Muscle layer of colon (tissue), 2 donors: ENCODE measurements around the gene MNT.
A peak's percentile ranks its signal among the peaks of the same experiment; 100 is the strongest.

Experiments
- H3K27ac ChIP-seq: one replicate; pipeline ENCODE4 v1.7.0; 2013; ENCODE audit warnings: low read depth, mild to moderate bottlenecking, low read length, moderate library complexity
- H3K27me3 ChIP-seq, 2 donors: one replicate each; pipeline ENCODE4 v1.7.0; 2013; ENCODE audit warnings: low read length in 2 of 2, mild to moderate bottlenecking in 2 of 2; ENCODE audit not compliant: insufficient read depth in 2 of 2, control insufficient read depth in 1 of 2
- H3K36me3 ChIP-seq: one replicate; pipeline ENCODE4 v1.7.0; 2013; ENCODE audit warnings: mild to moderate bottlenecking, low read length; ENCODE audit not compliant: insufficient read depth
- H3K4me1 ChIP-seq: one replicate; pipeline ENCODE4 v1.7.0; 2013; ENCODE audit warnings: mild to moderate bottlenecking, low read length; ENCODE audit not compliant: insufficient read depth
- H3K4me3 ChIP-seq, 2 donors: one replicate each; pipeline ENCODE4 v1.7.0; 2013; ENCODE audit warnings: low read length in 2 of 2, low read depth in 1 of 2, mild to moderate bottlenecking in 1 of 2, moderate library complexity in 1 of 2
- H3K9ac ChIP-seq: one replicate; pipeline ENCODE4 v1.7.0; 2013; ENCODE audit warnings: low read length
- H3K9me3 ChIP-seq: one replicate; pipeline ENCODE4 v1.7.0; 2013; ENCODE audit warnings: mild to moderate bottlenecking, low read length
- donor health status: abdominal sarcoma.
- donor health status: Adenocarcinoma of cecum.

MNT gene

DNA sequence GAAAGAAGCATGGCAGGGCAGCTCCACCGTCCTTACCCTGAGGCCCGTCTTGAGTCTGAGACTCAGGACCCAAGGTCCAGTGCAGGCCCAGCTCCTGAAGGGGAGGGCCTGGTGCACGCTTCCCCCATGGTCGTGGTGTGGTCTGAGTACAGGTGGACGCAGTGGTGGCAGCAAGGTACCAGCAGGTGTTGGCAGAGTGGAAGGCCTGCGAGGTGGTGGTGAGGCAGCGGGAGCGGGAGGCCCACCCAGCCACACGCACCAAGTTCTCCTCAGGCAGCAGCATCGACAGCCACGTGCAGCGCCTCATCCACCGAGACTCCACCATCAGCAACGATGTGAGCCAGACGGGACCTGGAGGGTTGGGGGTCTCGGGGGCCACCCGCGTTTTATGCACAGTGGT is 27.7 kb downstream of the MNT start:
- Histone ChIP-seq H3K4me1 (peaks cover 16% of the 10 kb centered on the region), H3K9ac (no peak overlapping the region), H3K27me3 (no peaks in the 10 kb centered on the region), H3K27ac (no peak overlapping the region), H3K36me3 (peaks cover 51% of the 10 kb centered on the region), H3K9me3 (no peaks in the 10 kb centered on the region), H3K4me3 (no peak overlapping the region)

DNA sequence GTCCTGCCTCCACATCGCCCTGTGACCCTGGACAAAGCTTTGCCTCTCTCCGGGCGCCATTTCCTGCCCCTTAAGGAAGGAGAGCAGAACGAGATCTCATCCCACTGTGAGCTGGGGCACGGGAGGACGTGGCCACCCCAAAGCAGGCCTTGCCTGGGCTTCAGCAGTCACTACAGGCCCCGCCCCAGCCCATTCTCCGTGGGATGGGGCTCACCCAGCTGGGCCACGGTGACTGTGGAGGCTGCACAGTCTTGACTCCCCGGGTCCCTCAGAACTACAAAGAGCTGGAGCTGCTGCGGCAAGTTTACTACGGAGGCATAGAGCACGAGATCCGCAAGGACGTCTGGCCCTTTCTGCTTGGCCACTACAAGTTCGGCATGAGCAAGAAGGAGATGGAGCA is 28.2 kb downstream of the MNT start:
- H3K4me1 ChIP-seq = peaks cover 21% of the 10 kb centered on the region
- no peaks in the 10 kb centered on the region for H3K9me3 ChIP-seq
- H3K27me3 ChIP-seq = no peaks in the 10 kb centered on the region
- H3K27ac ChIP-seq = no peak overlapping the region
- no peak overlapping the region for H3K9ac ChIP-seq
- peaks cover 47% of the 10 kb centered on the region for H3K36me3 ChIP-seq
- no peak overlapping the region for H3K4me3 ChIP-seq

DNA sequence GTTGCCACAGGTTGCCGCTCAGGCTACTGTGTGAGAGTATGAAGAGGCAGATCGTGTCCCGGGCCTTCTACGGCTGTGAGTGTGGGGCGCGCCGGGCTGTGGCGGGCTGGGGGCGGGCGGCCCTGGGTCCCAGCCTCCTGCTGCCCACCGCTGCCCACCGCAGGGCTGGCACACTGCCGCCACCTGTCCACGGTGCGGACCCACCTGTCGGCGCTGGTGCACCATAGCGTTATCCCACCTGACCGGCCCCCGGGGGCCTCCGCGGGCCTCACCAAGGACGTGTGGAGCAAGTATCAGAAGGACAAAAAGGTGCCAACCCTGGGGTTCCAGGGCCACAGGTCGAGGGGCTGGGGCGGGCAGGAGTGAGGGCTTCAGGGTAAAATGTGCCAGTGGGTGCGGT is 28.7 kb downstream of the MNT start:
- Histone ChIP-seq H3K27ac (no peak overlapping the region), H3K36me3 (peaks cover 43% of the 10 kb centered on the region), H3K4me3 (no peak overlapping the region), H3K9me3 (no peaks in the 10 kb centered on the region), H3K4me1 (peaks cover 23% of the 10 kb centered on the region), H3K9ac (no peak overlapping the region), H3K27me3 (no peaks in the 10 kb centered on the region)

DNA sequence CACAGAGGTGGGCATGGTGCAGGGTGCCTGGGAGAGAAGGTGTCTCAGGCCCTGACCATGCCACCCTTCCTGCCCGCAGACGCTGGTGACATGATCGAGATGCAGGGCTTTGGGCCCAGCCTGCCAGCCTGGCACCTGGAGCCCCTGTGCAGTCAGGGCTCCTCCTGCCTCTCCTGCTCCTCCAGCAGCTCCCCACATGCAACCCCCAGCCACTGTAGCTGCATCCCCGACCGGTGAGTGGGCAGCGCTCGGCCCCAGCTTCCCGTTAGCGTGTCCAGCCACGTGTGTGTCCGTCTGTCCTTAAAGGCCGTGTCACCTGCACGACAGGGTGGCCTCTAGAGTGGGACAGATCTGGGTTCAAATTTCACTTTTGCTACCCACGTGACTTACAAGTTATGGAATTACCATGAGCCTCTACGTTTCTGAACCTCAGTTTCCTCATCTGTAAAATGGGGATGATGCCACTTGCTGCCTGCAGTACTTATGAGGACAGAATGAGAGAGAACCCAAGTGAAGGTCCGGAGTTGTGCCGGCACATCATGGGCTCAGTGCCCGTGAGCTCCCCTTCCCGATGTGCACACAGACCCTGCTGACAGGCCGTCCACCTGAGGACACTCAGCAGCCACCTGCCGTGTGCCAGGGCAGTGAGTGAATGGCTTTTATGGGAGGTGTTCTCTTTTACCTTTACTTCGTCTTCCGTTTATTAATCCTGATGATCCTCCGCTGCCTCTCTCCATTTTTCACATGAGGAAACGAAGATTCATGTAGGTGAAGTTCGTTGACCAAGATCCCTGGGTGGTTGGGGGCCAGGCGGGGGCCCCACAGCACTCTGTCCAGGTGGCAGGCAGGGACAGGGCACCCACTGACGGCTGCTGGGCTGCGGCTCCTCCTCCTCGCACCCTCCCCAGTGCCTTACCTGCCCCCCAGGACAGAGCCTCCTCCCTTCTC is 29.4 kb downstream of the MNT start:
- peaks cover 35% of the 10 kb centered on the region for H3K36me3 ChIP-seq
- no peaks in the 10 kb centered on the region for H3K9me3 ChIP-seq
- no peaks in the 10 kb centered on the region for H3K27me3 ChIP-seq
- H3K4me1 ChIP-seq = peaks cover 27% of the 10 kb centered on the region
- no peak overlapping the region for H3K9ac ChIP-seq
- H3K4me3 ChIP-seq = no peak overlapping the region
- H3K27ac ChIP-seq = no peak overlapping the region

DNA sequence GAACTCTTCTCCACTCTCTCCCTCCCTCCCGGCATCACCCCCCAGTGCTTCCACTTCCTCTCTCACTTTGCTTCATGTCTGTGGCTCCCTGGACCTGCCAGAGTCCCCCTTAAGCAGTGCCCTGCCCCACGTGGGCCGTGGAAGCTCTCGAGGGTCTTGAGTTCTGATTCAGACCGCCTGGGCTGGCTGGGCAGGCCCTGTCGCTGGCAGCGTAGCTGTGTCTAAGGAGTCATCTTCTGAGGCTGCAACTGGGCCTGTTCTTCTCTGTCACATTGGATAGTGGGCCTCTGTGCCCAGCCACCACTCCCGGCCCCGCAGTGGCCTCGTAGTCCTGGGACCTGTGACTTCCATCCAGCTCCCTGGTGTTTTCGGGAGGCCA is 30.7 kb downstream of the MNT start:
- peaks cover 28% of the 10 kb centered on the region for H3K36me3 ChIP-seq
- no peak overlapping the region for H3K9ac ChIP-seq
- H3K4me3 ChIP-seq = no peak overlapping the region
- H3K27me3 ChIP-seq = no peaks in the 10 kb centered on the region
- H3K9me3 ChIP-seq = no peaks in the 10 kb centered on the region
- peaks cover 27% of the 10 kb centered on the region for H3K4me1 ChIP-seq
- no peak overlapping the region for H3K27ac ChIP-seq

DNA sequence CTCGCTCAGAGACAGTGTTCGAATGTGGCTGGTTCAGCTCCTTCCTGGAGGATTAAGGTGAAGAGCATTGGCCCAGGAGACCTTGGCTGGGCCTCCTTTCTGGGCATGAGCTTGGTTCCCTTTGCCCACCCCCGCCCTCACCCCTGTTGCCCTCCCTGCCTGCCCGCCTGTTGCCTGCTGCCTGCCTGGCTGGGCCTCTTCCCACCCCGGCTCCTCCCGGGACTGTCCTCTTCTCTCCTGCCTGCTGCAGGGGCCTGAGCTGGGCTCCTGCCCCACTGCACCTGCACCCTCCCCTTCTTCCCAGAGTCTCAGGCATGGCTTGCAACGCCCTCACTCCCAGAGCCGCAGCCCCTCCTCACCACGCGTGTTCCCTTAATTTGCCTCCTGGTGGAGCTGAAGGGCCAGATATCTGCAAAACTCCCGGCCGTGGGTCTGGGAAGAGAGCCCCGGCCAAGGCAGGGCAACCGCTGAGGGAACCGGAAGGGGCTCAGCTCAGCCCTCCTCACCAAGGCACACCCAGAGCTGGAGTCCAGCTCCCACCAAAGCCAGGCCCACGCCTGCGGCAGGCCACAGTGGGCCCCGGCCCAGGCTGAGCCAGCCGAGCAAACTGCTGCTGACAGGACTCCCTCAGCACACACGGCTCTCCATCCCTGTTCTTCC is 31.2 kb downstream of the MNT start:
- H3K9me3 ChIP-seq = no peaks in the 10 kb centered on the region
- H3K4me3 ChIP-seq = no peak overlapping the region
- no peak overlapping the region for H3K9ac ChIP-seq
- no peaks in the 10 kb centered on the region for H3K27me3 ChIP-seq
- H3K4me1 ChIP-seq = peaks cover 27% of the 10 kb centered on the region
- H3K36me3 ChIP-seq = peaks cover 28% of the 10 kb centered on the region
- H3K27ac ChIP-seq = no peak overlapping the region

DNA sequence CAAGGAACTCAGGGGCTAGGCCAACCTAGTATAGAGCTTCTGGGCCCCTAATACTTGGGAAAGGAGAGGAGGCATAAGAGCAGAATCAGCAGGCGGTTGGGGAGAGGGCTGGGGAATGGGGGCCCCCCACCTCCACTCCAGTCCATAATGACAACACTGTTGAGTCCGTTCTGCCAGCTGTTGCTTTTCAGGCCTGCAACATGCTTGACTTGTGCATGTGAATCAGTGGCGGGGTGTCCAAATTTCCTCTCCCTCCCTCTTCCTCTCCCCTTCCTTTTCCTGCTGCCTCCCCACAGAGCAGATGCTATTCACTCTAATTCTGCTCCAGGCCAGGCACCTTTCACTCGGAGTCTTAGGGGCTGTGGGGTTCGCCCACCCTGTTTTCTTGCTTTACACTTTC is 31.8 kb downstream of the MNT start:
- no peak overlapping the region for H3K27ac ChIP-seq
- H3K36me3 ChIP-seq = peaks cover 26% of the 10 kb centered on the region
- H3K4me1 ChIP-seq = peaks cover 33% of the 10 kb centered on the region
- H3K9ac ChIP-seq = no peak overlapping the region
- H3K9me3 ChIP-seq = no peaks in the 10 kb centered on the region
- H3K27me3 ChIP-seq = no peaks in the 10 kb centered on the region
- no peak overlapping the region for H3K4me3 ChIP-seq

DNA sequence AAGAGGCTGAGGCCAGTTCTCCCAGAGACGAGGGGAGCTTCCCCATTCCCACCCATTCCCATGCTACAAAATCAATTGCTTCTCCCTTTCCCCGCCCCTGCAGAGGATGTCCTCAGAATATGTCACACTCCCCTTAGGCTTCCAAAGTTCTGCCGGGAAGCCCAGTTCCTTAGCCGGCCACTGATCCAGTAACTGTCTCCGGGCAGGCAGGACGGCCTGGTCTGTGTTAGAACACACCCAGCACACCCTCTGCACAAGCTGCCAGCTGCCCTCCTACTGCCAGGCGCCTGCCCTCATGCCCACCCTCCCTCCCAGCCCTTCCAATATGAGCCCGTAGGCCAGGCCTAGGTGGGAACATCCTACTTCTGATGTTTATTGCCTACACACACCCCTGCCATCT is 32.5 kb downstream of the MNT start:
- Histone ChIP-seq H3K36me3 (peaks cover 23% of the 10 kb centered on the region), H3K9me3 (no peaks in the 10 kb centered on the region), H3K4me1 (peaks cover 40% of the 10 kb centered on the region), H3K27me3 (no peaks in the 10 kb centered on the region), H3K9ac (no peak overlapping the region), H3K27ac (peak overlapping the region; percentile 48), H3K4me3 (no peak overlapping the region)

DNA sequence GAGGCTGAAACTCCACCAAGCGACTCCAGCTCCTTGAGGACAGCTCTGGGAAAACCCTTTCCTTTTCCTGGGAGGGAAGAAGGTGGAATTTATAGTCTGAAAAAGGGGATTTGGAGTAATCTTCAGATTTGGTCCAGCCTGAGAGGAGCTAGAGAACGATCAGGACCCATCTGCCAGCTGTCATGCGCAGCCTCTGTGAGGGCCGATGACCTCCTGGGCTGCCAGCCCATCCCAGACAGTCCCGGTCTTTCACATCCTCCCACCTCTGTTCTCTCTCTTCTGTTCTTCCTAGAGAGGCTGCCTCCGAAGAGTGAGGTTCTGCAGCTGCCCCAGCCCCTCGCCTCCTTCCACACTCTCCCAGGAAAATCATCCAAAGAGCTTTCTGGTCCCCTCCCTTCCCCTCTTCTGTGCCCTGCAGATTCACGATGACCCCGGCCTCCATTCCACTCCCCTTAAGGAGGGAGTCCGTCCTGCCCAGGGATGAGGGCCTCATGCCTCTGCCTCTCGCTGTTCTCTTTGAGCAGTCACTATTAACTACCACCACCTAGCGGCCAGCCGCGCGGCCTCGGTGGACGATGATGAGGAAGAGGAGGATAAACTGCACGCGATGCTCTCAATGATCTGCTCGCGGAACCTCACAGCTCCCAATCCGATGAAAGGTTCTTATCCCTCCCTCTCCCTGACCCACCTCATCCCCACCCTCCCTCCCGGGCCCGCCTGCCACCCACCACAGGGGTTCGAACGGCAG is 33.9 kb downstream of the MNT start:
- Histone ChIP-seq H3K36me3 (peaks cover 22% of the 10 kb centered on the region), H3K27ac (no peak overlapping the region), H3K4me1 (peaks cover 42% of the 10 kb centered on the region), H3K4me3 (no peak overlapping the region), H3K9ac (no peak overlapping the region), H3K27me3 (no peaks in the 10 kb centered on the region), H3K9me3 (no peaks in the 10 kb centered on the region)

DNA sequence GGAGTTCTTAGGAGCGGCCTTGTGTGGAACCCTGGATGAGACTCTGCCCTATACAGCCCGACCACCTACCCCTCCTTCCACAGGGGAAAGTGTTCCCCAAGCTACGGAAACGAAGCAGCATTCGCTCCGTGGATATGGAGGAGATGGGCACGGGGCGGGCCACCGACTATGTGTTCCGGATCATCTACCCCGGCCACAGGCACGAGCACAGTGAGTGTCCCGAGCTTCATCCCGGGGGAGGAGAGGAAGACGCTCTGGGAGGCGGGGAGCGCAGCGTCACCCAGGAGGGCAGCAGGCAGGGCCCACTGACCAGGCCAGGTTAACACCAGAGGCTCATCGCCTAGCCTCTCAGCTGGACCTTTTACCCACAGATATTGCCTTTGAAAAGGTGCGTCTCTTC is 35.7 kb downstream of the MNT start:
- Histone ChIP-seq H3K36me3 (peaks cover 24% of the 10 kb centered on the region), H3K4me3 (no peak overlapping the region), H3K4me1 (peaks cover 40% of the 10 kb centered on the region), H3K9ac (no peak overlapping the region), H3K9me3 (no peaks in the 10 kb centered on the region), H3K27me3 (no peaks in the 10 kb centered on the region), H3K27ac (no peak overlapping the region)

DNA sequence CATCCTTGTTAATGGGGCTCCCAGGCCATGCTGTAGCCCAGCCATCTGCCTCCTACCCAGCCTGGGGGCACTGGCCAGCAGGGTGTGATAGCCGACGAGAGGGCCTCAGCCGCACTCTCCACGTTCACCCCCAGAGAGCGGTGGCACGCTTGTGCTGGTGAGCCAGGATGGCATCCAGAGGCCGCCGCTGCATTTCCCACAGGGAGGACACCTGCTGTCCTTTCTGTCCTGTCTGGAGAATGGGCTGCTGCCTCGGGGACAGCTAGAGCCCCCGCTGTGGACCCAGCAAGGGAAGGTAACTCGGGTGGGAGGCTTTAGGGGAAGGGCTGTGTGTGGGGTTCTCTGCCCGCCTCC is 36.1 kb downstream of the MNT start:
- Histone ChIP-seq H3K9me3 (no peaks in the 10 kb centered on the region), H3K4me1 (peaks cover 36% of the 10 kb centered on the region), H3K9ac (no peak overlapping the region), H3K36me3 (peaks cover 24% of the 10 kb centered on the region), H3K27ac (no peak overlapping the region), H3K27me3 (no peaks in the 10 kb centered on the region), H3K4me3 (no peak overlapping the region)
